Measurements from ENCODE around the gene LIMCH1.
"Not testable (repeated sequence)": the region's sequence is repeated elsewhere in the genome, so short reads cannot be mapped to it uniquely, and the experiment has no call there.

LIMCH1 gene, protein sequence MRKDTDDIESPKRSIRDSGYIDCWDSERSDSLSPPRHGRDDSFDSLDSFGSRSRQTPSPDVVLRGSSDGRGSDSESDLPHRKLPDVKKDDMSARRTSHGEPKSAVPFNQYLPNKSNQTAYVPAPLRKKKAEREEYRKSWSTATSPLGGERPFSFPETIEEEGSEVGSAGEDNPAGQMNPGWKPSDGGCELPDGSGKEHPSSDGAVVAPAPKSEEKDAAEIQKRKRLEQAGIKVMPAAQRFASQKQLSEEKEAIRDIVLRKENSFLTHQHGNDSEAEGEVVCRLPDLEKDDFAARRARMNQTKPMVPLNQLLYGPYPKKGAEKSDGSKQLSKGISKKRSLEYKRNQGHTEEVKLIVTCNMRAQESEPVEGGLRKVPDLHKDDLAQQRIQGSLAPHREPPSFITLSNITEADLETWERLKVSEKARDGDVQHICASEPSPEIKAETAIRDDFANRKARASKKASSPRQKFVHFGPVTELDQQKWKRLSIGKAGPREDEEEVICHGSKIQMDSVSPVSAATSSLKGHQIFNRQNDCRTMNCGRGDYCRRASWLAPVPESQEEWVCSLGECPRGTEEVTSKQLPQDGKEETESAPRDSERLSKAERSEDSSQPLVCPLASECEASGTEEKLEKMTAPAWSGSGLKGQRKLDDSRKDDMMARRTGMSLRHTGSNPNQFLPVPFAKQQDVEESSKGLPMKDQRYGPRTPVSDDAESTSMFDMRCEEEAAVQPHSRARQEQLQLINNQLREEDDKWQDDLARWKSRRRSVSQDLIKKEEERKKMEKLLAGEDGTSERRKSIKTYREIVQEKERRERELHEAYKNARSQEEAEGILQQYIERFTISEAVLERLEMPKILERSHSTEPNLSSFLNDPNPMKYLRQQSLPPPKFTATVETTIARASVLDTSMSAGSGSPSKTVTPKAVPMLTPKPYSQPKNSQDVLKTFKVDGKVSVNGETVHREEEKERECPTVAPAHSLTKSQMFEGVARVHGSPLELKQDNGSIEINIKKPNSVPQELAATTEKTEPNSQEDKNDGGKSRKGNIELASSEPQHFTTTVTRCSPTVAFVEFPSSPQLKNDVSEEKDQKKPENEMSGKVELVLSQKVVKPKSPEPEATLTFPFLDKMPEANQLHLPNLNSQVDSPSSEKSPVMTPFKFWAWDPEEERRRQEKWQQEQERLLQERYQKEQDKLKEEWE (N-terminal part only)

GRCh38 chr4:41538017-41538733 lies at the start of gene LIMCH1:
TSS of gene LIMCH1 (plus strand) at chr4:41538157. CDS start at chr4:41605996, 67,839 bp downstream.
- DNase-seq = peak; percentile 46

- not testable (repeated sequence) for DNase-seq
These were observed 46.8 kb upstream of the LIMCH1 start for GRCh38 chr4:41491081-41491576.

GRCh38 chr4:41496977-41497376 lies 41.0 kb upstream of the LIMCH1 start:
- no peak for DNase-seq

DNA sequence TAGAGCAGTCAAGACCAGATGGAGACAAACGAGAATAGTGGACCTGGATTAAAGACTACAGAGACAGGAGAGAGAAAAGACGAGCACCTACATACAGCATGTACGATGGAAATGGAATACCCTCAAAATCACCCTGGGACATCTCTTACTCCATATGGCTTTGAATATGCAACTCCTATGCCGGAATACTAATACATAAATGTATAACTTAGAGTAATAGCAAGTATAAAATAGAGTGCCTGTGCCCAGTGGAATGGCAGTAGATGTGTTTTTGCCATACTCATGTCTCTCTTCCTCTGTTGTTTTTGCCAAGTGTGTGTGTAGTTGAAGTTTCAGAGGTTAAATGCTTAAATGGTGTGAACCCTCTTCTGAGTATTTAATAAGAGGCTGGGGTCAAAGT lies 39.8 kb upstream of the LIMCH1 start:
- DNase-seq = no peak

GRCh38 chr4:41504167-41504818 lies 33.7 kb upstream of the LIMCH1 start:
- DNase-seq = no peak

- no peak for DNase-seq
These were observed 32.7 kb upstream of the LIMCH1 start for GRCh38 chr4:41505161-41505661.

- no peak for DNase-seq
These were observed 31.8 kb upstream of the LIMCH1 start for GRCh38 chr4:41506130-41506529.

DNA sequence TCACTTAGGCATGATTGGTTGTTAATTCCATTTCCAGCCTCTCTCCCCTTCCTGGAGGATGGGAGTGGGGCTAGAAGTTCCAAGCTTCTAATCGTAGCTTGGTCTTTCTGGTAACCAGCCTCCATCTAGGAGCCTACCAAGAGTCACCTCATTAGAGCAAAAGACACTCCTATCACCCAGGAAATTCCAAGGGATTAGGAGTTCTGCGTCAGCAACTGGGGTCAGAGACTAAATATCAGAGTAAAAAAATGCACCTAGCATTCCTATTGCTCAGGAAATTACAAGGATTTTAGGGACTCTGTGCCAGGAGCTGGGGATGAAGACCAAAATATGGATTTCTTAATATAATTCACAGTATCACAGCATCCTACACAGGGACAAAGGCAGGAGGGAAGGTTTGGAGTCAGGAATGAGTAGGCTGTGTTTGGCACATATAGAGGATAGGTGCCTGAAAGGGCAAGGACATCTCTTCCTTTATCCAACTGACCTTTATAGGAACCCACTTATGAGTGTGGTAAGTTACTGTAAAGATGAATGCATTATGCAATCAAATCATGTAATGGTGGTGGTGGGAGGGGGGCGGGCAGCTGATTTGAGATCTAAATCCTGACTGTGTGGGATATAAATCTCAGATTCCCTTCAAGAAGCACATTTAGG lies 30.5 kb upstream of the LIMCH1 start:
- peak; percentile 19 for DNase-seq

GRCh38 chr4:41509451-41509866 lies 28.5 kb upstream of the LIMCH1 start:
- DNase-seq = no peak

- no peak for DNase-seq
These were observed 27.8 kb upstream of the LIMCH1 start for GRCh38 chr4:41510179-41510578.

- peak; percentile 79 for DNase-seq
These were observed 25.8 kb upstream of the LIMCH1 start for GRCh38 chr4:41512136-41512535.

- DNase-seq = peak; percentile 77
These were observed 25.4 kb upstream of the LIMCH1 start for GRCh38 chr4:41512596-41512995.

DNA sequence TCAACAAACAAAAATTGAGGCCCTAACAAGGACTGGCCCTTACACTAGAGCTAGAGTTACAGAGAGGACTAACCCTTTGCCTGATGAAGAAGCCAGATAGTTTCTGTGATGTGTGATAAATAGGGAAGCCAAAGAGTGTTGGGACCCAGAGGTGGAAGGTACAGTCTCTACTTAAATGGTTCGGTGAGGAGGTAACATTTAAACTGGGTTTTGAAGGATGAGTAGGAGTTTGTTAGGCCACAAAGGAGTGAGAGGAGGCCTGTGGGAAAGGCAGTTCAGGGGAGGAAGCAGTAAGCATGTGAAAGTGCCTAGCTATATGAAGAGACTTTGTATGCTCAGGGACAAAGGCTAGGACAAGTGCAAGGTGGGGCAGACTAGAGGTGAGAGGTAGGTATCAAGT lies 23.8 kb upstream of the LIMCH1 start:
- no peak for DNase-seq

GRCh38 chr4:41514766-41515481 lies 23.0 kb upstream of the LIMCH1 start:
- DNase-seq = peak; percentile 65

GRCh38 chr4:41517121-41517520 lies 20.8 kb upstream of the LIMCH1 start:
- DNase-seq = no peak

- no peak for DNase-seq
These were observed 20.2 kb upstream of the LIMCH1 start for GRCh38 chr4:41517747-41518146.

DNA sequence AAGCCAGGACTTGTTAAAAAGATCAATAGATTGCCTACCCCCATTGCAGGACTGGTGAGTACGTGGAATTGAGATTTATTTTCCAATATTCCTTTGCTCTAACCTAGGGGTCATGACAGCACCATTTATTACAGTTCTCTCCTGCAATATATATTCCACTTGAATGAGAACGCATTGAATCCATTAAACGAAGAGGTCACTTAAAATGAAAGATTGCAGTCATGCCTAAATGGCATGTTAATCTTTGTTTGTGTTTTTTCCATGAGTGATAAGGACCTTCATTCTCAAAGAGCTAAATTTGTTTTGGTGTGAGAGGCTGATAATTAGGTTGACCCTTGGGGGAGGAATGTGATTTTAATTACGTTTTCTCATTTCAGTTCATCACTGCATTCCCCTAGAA lies 13.5 kb upstream of the LIMCH1 start:
- DNase-seq = no peak

DNA sequence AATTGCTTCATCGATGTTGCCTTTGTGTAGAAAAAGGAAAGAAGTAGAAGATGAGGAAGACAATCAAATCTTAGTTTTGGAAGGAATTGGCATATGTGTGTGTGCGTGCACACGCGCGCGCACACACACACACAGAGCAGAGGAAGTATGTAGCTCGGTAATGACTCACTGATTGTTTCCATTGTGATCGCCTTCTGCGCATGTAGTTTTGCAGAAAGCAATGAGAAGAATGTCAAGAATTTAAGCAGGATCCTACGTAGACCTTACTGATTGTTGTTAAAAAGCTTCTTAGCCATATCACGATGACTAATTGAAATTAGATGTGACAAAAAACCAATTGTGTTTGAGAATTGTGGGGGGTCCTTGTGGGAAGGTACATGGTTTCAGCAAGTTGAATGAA lies 12.8 kb upstream of the LIMCH1 start:
- DNase-seq = no peak

DNA sequence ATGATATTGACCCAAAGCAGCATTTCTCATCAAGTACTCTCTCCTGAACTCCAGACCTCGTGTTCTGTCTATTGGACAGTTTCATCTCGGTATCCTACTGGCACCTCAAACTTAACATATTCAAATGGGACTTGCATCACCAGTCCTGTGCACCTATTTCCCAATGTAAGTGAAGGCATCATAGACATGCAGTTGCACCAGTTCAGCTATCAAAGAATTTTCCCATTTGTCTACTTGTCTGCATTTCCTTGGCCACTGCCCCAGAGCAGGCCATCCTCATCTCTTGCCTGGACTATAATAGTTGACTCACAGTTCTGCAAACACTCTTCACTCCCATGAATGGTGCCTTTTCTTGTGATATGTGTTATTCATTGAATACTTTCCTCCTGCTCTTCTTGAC lies 11.3 kb upstream of the LIMCH1 start:
- no peak for DNase-seq

- no peak for DNase-seq
These were observed 9.3 kb upstream of the LIMCH1 start for GRCh38 chr4:41528512-41529205.
